Measurements from ENCODE around the gene ROR1. TPM values are rescaled to one million over a fixed set of nuclear protein-coding genes. Genes with fewer than 3 reads are reported as not detected.

Gene ROR1
- total and polyA plus RNA-seq, 10 of the 15 experiments (the other 5 are each of a cell fraction or from before 2014, with no cell fraction given) = 0.02 to 0.08 (median 0.05) TPM; not detected in 6

GRCh38 chr1:64021066-64021465 is 247.2 kb downstream of the ROR1 start:
- SMC1A ChIA-PET (ENCODE audit: uncharacterized antibody, unreplicated experiment) = interaction anchor here (0.7 to 1.5 kb wide), 2 partner anchors 57 to 116 kb away, joined by 3 read pairs; no protein-coding TSS in a partner anchor

More at GRCh38 chr1:64021066-64021465, 247.2 kb downstream of the ROR1 start:
- TF ChIP-seq MYB (IDR thresholded peaks at IDR 0.05; ENCODE audit: borderline replicate concordance, low read depth, low read length) (no peak), BCL11A (IDR thresholded peaks at IDR 0.05; ENCODE audit: low read depth, low read length) (no peak), POLR2AphosphoS2 (IDR thresholded peaks at IDR 0.05; ENCODE audit: low read depth, low read length) (no peak), BMI1 (IDR thresholded peaks at IDR 0.05; ENCODE audit: borderline replicate concordance) (no peak), FOXM1 (IDR thresholded peaks at IDR 0.05; ENCODE audit: low read depth, low read length) (no peak), CBX5 (IDR thresholded peaks at IDR 0.05; ENCODE audit: low read depth) (no peak), ZNF592 (IDR thresholded peaks at IDR 0.05) (no peak), E2F4 (IDR thresholded peaks at IDR 0.05; ENCODE audit: low read depth, low read length) (no peak), ETV6 (conservative IDR thresholded peaks at IDR 0.05 in 1 of 2, IDR thresholded peaks at IDR 0.05 in 1 of 2; ENCODE audit: borderline replicate concordance in 1 of 2, low read depth in 1 of 2) (no peak), SMARCA5 (IDR thresholded peaks at IDR 0.05) (no peak), MEF2B (IDR thresholded peaks at IDR 0.05; ENCODE audit: partially characterized antibody, poor library complexity, severe bottlenecking) (no peak), RBBP5 (conservative IDR thresholded peaks at IDR 0.05) (no peak), ESRRA (IDR thresholded peaks at IDR 0.05; ENCODE audit: low read length) (no peak)
- FAIRE-seq (no peak), DNase-seq (ENCODE audit: low read depth, low spot score) (no peak), ATAC-seq (no peak)
- in situ Hi-C loops (cut with MboI) (no loop called here), intact Hi-C loops (cut with micrococcal nuclease; ENCODE audit: unreplicated experiment) (no loop called here)
- no peaks in the 10 kb centered on the region for H4K20me1 ChIP-seq (ENCODE audit: control insufficient read depth, insufficient read depth)
- no peaks in the 10 kb centered on the region for H3K4me1 ChIP-seq (ENCODE audit: control insufficient read depth, insufficient read depth, low read length)
- H2AFZ ChIP-seq (ENCODE audit: control insufficient read depth, low read depth, low read length) = no peak overlapping the region
- no peak overlapping the region for H3K27ac ChIP-seq (ENCODE audit: control insufficient read depth, insufficient read depth)
- H3K4me3 ChIP-seq = no peak overlapping the region
- H3K4me2 ChIP-seq (ENCODE audit: control insufficient read depth, insufficient read depth) = no peak overlapping the region
- no TSS peak for BruUV-seq (replicated peaks)
- H3K9ac ChIP-seq (ENCODE audit: control insufficient read depth, insufficient read depth, low read length) = no peak overlapping the region
- ChIA-PET RAD21 (ENCODE audit: unreplicated experiment) (no interaction called here), CTCF (interaction anchor here (0.8 kb wide), 1 partner anchor 112 kb away, joined by 3 read pairs; no protein-coding TSS in a partner anchor), POLR2A (interaction anchor here (0.6 kb wide), 1 partner anchor 1033 kb away, joined by 7 read pairs; no protein-coding TSS in a partner anchor)
- WGBS (ENCODE audit: insufficient coverage, insufficient replicate concordance, low lambda C conversion rate, missing lambda C conversion rate) = 47% methylated on average over 3 of the region's 3 CpGs
- no peaks in the 10 kb centered on the region; a peak in 1 of 4 replicates for H3K27me3 ChIP-seq (replicated peaks in 1 of 2; ENCODE audit: control insufficient read depth in 2 of 2, insufficient read depth in 2 of 2, low read length in 1 of 2)
- no peaks in the 10 kb centered on the region for H3K79me2 ChIP-seq (ENCODE audit: control insufficient read depth, insufficient read depth, low read length)
- no peaks in the 10 kb centered on the region for H3K9me3 ChIP-seq (replicated peaks; ENCODE audit: control insufficient read depth, insufficient read depth, low read length)
- H3K36me3 ChIP-seq (ENCODE audit: control insufficient read depth in 2 of 2, insufficient read depth in 2 of 2, low read length in 1 of 2) = no peaks in the 10 kb centered on the region
